ENCODE data around the gene CCDC78.

Gene CCDC78

GRCh38 chr16:726438-727290 lies at the start of gene CCDC78, which contains the start of gene HAGHL:
Gene CCDC78 (minus strand): TSS chr16:726443. CDS start chr16:726367, 76 bp downstream.
Gene HAGHL (plus strand): TSS chr16:727106. CDS start chr16:727510, 404 bp downstream.
- DNase-seq (ENCODE audit: low read depth in 1 of 2, low spot score in 1 of 2), result peak in 1 of 2 donors; percentile 34

DNA sequence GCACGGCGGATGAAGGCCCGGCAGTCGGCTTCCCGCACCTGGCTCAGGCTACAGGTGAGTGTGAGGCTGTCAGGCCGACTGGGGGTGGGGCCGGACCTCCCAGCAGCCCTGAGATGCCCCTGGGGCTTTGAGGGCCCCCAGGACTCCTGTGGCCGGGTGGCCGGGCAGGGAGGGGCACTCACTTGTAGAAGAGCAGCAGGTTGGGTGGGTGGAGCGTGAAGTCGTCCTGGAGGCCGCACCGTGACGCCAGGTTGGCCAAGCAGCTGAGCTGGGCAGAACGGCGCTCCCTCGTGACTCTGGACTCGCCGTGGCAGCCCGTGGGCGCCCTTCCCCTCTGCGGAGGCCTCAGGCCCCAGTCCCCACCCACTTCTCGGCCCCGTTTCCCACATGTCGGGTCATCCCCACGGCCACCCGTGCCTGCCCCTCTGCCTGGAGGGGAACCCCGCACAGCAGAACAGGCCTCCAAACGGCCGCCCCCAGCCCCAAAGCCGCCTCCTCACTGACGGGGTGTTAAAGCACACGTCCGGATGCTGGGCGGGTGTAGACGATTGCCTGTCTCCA lies 49.1 kb upstream of the CCDC78 start:
- no peak for DNase-seq (ENCODE audit: low read depth in 1 of 2, low spot score in 1 of 2)

GRCh38 chr16:774086-775001 lies 48.1 kb upstream of the CCDC78 start:
- DNase-seq (ENCODE audit: low read depth in 1 of 2, low spot score in 1 of 2), result no peak

DNA sequence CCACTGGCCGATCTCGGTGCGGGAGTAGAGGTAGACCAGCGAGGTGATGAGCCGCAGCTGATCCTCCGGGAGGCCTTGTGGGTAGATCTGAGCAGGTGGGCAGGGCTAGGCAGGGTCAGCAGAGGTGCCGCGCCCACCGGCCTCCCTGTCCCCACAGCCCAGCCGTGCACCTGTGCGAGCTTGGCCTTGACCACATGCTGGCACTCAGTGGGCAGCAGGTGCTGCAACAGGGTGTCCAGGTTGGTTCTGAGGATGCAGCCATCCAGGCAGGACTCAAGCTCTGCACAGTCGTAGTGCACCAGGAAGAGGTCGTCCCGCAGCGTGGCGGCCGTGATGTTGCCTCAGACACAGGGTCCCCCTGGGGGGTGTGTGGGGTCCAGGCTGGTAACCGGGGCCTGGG lies 46.7 kb upstream of the CCDC78 start:
- no peak for DNase-seq (ENCODE audit: low read depth in 1 of 2, low spot score in 1 of 2)

- DNase-seq (ENCODE audit: low read depth in 1 of 2, low spot score in 1 of 2), result no peak
These were observed 44.2 kb upstream of the CCDC78 start for GRCh38 chr16:770411-770810.

GRCh38 chr16:769934-770333 lies 43.7 kb upstream of the CCDC78 start:
- DNase-seq (ENCODE audit: low read depth in 1 of 2, low spot score in 1 of 2), result no peak

GRCh38 chr16:769184-769784 lies 43.0 kb upstream of the CCDC78 start:
- DNase-seq (ENCODE audit: low read depth in 1 of 2, low spot score in 1 of 2), result no peak

DNA sequence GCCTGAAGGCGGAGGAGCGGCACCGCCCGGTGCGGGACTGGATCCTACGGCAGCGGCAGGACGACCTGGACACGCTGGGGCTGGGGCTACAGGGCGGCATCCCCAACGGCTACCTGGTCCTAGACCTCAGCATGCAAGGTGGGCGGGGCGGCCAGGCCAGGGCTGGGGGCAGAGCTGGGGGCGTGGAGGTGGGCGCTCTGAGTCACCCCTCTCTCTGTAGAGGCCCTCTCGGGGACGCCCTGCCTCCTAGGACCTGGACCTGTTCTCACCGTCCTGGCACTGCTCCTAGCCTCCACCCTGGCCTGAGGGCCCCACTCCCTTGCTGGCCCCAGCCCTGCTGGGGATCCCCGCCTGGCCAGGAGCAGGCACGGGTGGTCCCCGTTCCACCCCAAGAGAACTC lies 42.2 kb upstream of the CCDC78 start:
- DNase-seq (ENCODE audit: low read depth in 1 of 2, low spot score in 1 of 2), result no peak

GRCh38 chr16:767743-768235 lies 41.5 kb upstream of the CCDC78 start:
- no peak for DNase-seq (ENCODE audit: low read depth in 1 of 2, low spot score in 1 of 2)

DNA sequence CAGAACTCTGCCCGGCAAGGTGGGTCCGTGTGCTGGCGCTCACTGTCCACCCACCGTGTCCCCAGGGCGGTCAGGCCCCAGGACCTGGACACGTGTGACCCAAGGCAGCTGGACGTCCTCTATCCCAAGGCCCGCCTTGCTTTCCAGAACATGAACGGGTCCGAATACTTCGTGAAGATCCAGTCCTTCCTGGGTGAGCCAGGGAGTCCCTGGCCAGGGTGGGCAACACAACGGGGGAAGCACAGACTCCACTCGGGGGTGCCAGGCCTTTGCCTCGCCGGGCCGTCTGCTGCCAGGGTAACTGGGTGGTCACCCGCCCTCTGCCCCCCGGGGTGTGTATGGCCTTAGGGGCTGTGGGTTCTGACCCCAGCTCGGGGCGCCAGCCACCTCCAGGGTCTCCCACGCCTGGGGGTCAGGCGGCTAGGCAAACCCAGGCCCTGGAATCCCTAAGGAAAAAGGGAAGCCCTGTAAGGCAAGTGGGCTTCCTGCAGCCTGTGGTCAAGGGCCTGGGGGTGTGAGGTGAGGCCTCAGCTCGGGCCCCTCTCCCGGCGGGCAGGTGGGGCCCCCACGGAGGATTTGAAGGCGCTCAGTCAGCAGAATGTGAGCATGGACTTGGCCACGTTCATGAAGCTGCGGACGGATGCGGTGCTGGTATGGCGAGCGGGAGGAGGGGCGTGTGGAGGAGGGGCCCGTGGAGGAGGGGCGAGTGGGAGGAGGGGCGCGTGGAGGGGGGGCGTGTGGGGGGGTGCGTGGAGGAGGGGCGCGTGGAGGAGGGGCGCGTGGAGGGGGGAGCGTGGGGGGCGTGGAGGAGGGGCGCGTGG lies 40.8 kb upstream of the CCDC78 start:
- no peak for DNase-seq (ENCODE audit: low read depth in 1 of 2, low spot score in 1 of 2)

- no peak for DNase-seq (ENCODE audit: low read depth in 1 of 2, low spot score in 1 of 2)
These were observed 40.0 kb upstream of the CCDC78 start for GRCh38 chr16:766008-766819.

DNA sequence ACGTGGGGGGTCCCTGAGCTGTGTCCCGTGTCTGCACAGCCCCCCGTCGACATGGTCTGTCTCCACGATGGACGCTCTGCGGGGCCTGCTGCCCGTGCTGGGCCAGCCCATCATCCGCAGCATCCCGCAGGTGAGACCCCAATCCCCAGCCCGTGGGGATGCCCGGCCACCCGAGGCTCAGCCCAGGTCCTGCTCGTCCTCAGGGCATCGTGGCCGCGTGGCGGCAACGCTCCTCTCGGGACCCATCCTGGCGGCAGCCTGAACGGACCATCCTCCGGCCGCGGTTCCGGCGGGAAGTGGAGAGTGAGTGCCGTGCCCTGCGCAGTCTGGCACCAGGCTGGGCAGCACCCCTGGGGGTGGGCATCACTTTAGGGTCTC lies 39.2 kb upstream of the CCDC78 start:
- no peak for DNase-seq (ENCODE audit: low read depth in 1 of 2, low spot score in 1 of 2)

DNA sequence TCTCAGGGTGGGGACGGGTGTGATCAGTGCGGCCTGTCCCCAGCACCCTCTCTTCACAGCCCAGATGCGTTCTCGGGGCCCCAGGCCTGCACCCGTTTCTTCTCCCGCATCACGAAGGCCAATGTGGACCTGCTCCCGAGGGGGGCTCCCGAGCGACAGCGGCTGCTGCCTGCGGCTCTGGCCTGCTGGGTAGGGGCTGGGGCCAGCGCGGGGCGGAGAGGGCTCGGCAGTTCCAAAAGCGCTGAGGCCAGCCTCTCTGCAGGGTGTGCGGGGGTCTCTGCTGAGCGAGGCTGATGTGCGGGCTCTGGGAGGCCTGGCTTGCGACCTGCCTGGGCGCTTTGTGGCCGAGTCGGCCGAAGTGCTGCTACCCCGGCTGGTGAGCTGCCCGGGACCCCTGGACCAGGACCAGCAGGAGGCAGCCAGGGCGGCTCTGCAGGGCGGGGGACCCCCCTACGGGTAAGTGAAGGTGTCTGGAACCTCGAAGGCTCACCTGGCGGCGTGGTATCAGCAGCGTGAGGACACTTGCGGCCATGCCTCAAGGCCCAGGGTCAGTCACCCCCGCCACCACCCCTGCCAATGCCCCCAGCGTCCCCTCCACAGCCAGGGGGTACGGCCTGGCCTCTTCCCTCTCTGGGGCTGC lies 38.7 kb upstream of the CCDC78 start:
- no peak for DNase-seq (ENCODE audit: low read depth in 1 of 2, low spot score in 1 of 2)

- DNase-seq (ENCODE audit: low read depth in 1 of 2, low spot score in 1 of 2), result no peak
These were observed 38.0 kb upstream of the CCDC78 start for GRCh38 chr16:764184-764750.

- no peak for DNase-seq (ENCODE audit: low read depth in 1 of 2, low spot score in 1 of 2)
These were observed 37.3 kb upstream of the CCDC78 start for GRCh38 chr16:763369-764183.

DNA sequence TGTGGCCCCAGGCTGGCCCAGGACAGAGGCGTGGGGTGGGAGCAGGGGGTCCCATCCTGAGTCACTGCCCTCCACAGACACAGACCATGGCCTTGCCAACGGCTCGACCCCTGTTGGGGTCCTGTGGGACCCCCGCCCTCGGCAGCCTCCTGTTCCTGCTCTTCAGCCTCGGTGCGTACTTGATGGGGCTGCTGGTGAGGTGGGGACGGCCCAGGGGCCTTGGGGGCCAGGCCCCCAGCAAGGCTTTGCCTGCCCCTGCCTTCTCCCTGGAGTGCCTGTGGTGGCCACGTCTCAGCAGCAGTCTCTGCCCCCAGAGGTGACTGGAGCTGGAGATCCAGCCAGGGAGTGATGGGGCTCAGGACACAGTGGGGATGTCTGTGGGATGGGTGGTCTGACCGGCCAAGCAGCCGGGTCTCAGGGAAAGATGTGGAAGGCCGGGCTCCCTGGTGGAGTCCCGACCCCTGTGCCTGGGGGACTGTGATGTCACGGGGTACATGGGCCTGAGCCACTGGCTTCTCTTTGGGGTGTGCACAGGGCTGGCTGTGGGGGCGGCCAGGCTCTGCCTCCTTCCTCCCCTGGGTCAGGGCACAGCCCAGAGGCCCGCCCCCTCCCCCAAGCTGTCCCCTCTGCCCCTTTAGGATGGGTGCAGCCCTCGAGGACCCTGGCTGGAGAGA lies 36.5 kb upstream of the CCDC78 start:
- no peak for DNase-seq (ENCODE audit: low read depth in 1 of 2, low spot score in 1 of 2)
